Chondrocyte (in vitro differentiated cells): ENCODE data around the gene ARHGEF17. TPM values are rescaled to one million over a fixed set of nuclear protein-coding genes. Genes with fewer than 3 reads are reported as not detected.

Experiments used
- DNase-seq: peaks from one replicate; pipeline ENCODE4 v3.0.0; 2021; ENCODE audit warnings: mixed read lengths, low spot score
- H3K27ac Mint-ChIP-seq: one replicate; pipeline ENCODE4 v1.8.0; 2021; ENCODE audit warnings: mild to moderate bottlenecking, moderate library complexity, mixed read lengths; ENCODE audit not compliant: unreplicated experiment
- H3K27me3 Mint-ChIP-seq: 2 replicates; pipeline ENCODE4 v1.8.0; 2021; ENCODE audit warnings: low read depth, mixed read lengths
- H3K36me3 Mint-ChIP-seq: 2 replicates; pipeline ENCODE4 v1.8.0; 2021; ENCODE audit warnings: low read depth, mixed read lengths
- H3K4me1 Mint-ChIP-seq: 2 replicates; pipeline ENCODE4 v1.8.0; 2021; ENCODE audit warnings: low read depth, mild to moderate bottlenecking, mixed read lengths
- H3K4me3 Mint-ChIP-seq: one replicate; pipeline ENCODE4 v1.8.0; 2021; ENCODE audit warnings: mild to moderate bottlenecking, moderate library complexity, mixed read lengths; ENCODE audit not compliant: unreplicated experiment
- H3K9me3 Mint-ChIP-seq: 2 replicates; pipeline ENCODE4 v1.8.0; 2021; ENCODE audit warnings: low read depth, mixed read lengths
- total RNA-seq: library from RNA; stranded (reverse); gene quantifications from 3 replicates; pipeline ENCODE4 v1.2.1, GENCODE V29; 2021
- TF ChIP-seq, protein P1 (sequence below): fragments of 200-600 bp; sonication (generic); IDR thresholded peaks from 2 replicates; pipeline ENCODE4 v1.5.0; 2021; ENCODE audit warnings: antibody characterized with exemption, mild to moderate bottlenecking, moderate library complexity

ARHGEF17 gene
- total RNA-seq, 1 donor from 2014 or later: 114 TPM

DNA sequence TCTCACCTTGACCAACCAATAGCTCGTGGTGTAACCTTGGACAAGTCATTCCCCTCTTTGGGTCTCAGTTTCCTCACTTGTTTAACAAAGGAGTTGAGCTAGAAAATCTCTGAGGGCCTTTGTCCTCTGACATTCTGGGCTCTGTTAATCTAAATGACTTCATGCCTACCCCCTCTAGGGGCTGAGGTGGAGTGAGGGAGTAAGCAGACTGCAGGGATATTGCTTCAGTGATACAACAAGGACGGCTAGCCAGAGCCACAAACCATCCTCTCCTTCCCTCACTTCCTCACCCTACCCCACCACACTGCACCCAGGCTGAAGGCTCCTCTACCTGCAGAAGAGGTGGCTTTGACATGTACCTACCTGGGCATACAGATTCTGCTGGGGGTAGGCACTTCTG lies 103.0 kb downstream of the ARHGEF17 start:
- Mint-ChIP-seq H3K9me3 (no peaks in the 10 kb centered on the region), H3K4me1 (peaks cover 53% of the 10 kb centered on the region), H3K27me3 (no peaks in the 10 kb centered on the region), H3K4me3 (no peak overlapping the region), H3K36me3 (peaks cover 20% of the 10 kb centered on the region), H3K27ac (no peak overlapping the region)
- no peak for DNase-seq
- TF ChIP-seq, protein P1, sequence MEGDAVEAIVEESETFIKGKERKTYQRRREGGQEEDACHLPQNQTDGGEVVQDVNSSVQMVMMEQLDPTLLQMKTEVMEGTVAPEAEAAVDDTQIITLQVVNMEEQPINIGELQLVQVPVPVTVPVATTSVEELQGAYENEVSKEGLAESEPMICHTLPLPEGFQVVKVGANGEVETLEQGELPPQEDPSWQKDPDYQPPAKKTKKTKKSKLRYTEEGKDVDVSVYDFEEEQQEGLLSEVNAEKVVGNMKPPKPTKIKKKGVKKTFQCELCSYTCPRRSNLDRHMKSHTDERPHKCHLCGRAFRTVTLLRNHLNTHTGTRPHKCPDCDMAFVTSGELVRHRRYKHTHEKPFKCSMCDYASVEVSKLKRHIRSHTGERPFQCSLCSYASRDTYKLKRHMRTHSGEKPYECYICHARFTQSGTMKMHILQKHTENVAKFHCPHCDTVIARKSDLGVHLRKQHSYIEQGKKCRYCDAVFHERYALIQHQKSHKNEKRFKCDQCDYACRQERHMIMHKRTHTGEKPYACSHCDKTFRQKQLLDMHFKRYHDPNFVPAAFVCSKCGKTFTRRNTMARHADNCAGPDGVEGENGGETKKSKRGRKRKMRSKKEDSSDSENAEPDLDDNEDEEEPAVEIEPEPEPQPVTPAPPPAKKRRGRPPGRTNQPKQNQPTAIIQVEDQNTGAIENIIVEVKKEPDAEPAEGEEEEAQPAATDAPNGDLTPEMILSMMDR: no peak

DNA sequence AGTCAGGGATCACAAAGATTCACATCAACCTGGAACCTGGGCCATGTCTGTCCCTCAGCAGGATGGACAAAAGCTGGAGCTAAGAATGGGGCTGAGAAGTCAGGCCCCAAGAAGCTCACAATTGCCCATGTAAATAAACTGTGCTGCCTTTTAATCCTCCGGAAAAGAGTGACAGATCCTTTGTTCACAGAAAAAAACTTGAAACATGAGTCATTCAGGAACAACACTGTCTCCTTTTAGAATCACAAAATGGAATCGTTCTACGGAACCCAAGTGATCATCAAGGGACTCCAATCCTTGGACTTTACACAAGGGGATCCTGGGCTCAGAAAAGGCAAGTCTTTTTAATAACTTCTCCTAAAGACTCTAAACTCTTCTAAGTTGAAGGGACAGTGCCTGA lies 104.2 kb downstream of the ARHGEF17 start:
- no peak for DNase-seq
- H3K27ac Mint-ChIP-seq: peak overlapping the region; percentile 13
- no peaks in the 10 kb centered on the region for H3K27me3 Mint-ChIP-seq
- TF ChIP-seq, protein P1: no peak
- peaks cover 24% of the 10 kb centered on the region for H3K36me3 Mint-ChIP-seq
- H3K4me1 Mint-ChIP-seq: peaks cover 65% of the 10 kb centered on the region
- no peaks in the 10 kb centered on the region for H3K9me3 Mint-ChIP-seq
- no peak overlapping the region for H3K4me3 Mint-ChIP-seq

GRCh38 chr11:73413256-73413655 lies 105.2 kb downstream of the ARHGEF17 start:
- no peak for DNase-seq
- H3K27ac Mint-ChIP-seq: peak overlapping the region; percentile 19
- peaks cover 22% of the 10 kb centered on the region for H3K36me3 Mint-ChIP-seq
- H3K4me3 Mint-ChIP-seq: no peak overlapping the region
- H3K9me3 Mint-ChIP-seq: no peaks in the 10 kb centered on the region
- H3K4me1 Mint-ChIP-seq: peaks cover 65% of the 10 kb centered on the region
- TF ChIP-seq, protein P1: no peak
- H3K27me3 Mint-ChIP-seq: no peaks in the 10 kb centered on the region

DNA sequence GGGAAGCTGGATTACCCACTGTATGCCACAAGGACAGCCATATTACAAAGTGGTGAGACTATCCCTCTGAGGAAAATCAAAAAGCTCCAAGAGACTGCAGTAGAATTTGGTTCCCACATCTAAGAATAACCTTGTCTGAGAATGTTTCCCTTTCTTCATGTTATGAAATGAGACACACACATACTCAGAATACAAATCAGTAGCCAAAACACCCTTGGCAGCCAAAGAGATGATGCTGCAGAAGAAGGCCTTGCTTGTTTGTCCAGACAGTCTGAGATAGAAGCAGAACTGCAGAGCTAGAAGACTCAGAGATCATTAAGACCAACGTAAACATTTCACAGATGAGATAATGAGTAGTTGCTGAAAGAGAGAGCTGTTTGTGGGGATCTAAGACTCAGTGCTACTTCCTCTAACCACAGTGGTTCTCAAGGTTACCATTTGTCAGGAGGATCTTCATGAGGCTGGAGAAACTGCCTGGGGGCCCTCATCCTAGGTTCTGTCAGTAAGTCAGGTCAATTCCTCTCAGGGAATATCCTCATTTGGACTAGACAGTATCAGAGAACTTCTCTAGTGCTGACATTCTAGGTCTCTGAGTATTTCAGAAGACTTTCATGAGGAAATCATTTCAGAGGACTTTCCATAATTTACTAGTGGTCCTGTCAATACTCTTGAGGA lies 107.0 kb downstream of the ARHGEF17 start:
- no peaks in the 10 kb centered on the region for H3K9me3 Mint-ChIP-seq
- TF ChIP-seq, protein P1: no peak
- no peak for DNase-seq
- H3K4me3 Mint-ChIP-seq: no peak overlapping the region
- peaks cover 65% of the 10 kb centered on the region for H3K4me1 Mint-ChIP-seq
- H3K27me3 Mint-ChIP-seq: no peaks in the 10 kb centered on the region
- H3K36me3 Mint-ChIP-seq: peaks cover 16% of the 10 kb centered on the region
- peak overlapping the region; percentile 85 for H3K27ac Mint-ChIP-seq

GRCh38 chr11:73415854-73416615 lies 108.0 kb downstream of the ARHGEF17 start:
- Mint-ChIP-seq H3K4me1 (peaks cover 61% of the 10 kb centered on the region), H3K27me3 (no peaks in the 10 kb centered on the region), H3K27ac (peak overlapping the region; percentile 85), H3K36me3 (peaks cover 16% of the 10 kb centered on the region), H3K9me3 (no peaks in the 10 kb centered on the region), H3K4me3 (no peak overlapping the region)
- DNase-seq: no peak
- TF ChIP-seq, protein P1: no peak
